ENCODE data around the gene LRRC2. TPM values are rescaled to one million over a fixed set of nuclear protein-coding genes. Genes with fewer than 3 reads are reported as not detected.

LRRC2 gene
- total and polyA plus RNA-seq, 5 experiments from 2014 or later, result 0.26 to 0.33 TPM; not detected in 3

DNA sequence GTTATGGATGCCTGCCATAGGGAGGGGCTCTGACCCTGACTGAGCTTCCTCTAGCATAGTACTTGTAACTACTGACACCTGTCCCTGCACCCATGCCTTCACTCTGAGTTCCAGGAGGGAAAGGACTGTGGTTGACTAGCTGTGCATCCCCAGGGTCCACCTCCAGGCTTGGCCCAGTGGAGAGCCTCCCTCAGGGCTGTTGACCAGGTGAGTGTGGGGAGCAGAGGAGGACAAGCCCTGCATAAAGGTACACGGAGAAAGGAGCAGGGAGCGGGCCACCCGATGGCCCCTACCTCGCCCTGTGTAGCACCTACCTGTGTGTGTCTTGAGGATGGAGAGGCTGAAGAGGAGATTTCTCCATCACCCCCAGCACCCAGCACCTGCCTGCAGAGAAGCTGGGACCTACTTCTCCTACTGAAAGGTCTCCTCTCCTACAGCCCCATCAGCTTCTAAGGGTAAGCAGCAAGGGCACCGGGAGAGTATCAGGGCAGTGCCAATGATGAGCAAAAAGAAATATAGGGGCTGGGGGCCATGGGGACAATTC, 94.7 kb downstream of the LRRC2 start:
- no peaks in the 10 kb centered on the region for H3K4me1 Mint-ChIP-seq
- POLR2A ChIA-PET, result no interaction called here

GRCh38 chr3:46470831-46471230, 95.3 kb downstream of the LRRC2 start:
- Mint-ChIP-seq H3K27me3 (peaks cover 7 to 42% (median 22%) of the 10 kb centered on the region in 5 donors), H3K4me1 (no peaks in the 10 kb centered on the region)
- POLR2A ChIA-PET, result no interaction called here

More for the DNA sequence above, 94.7 kb downstream of the LRRC2 start:
- Mint-ChIP-seq H3K9me3 (peaks cover 3 to 24% (median 15%) of the 10 kb centered on the region in 9 donors), H3K27me3 (peaks cover 7 to 36% (median 17%) of the 10 kb centered on the region in 5 donors), H3K36me3 (peaks cover 0 to 14% (median 0%) of the 10 kb centered on the region in 3 donors), H3K4me3 (no peak overlapping the region), H3K27ac (no peak overlapping the region)
- no peak for DNase-seq
- ATAC-seq, result no peak

GRCh38 chr3:46469680-46470357, 96.3 kb downstream of the LRRC2 start:
- Mint-ChIP-seq H3K27me3 (peaks cover 12 to 52% (median 28%) of the 10 kb centered on the region in 5 donors), H3K4me3 (no peak overlapping the region), H3K36me3 (peaks cover 0 to 7% (median 0%) of the 10 kb centered on the region in 3 donors)

More at GRCh38 chr3:46470831-46471230, 95.3 kb downstream of the LRRC2 start:
- Mint-ChIP-seq H3K36me3 (peaks cover 0 to 14% (median 0%) of the 10 kb centered on the region in 3 donors), H3K27ac (no peak overlapping the region), H3K9me3 (peaks cover 3 to 23% (median 15%) of the 10 kb centered on the region in 9 donors), H3K4me3 (no peak overlapping the region)
- ATAC-seq (no peak), DNase-seq (no peak)

DNA sequence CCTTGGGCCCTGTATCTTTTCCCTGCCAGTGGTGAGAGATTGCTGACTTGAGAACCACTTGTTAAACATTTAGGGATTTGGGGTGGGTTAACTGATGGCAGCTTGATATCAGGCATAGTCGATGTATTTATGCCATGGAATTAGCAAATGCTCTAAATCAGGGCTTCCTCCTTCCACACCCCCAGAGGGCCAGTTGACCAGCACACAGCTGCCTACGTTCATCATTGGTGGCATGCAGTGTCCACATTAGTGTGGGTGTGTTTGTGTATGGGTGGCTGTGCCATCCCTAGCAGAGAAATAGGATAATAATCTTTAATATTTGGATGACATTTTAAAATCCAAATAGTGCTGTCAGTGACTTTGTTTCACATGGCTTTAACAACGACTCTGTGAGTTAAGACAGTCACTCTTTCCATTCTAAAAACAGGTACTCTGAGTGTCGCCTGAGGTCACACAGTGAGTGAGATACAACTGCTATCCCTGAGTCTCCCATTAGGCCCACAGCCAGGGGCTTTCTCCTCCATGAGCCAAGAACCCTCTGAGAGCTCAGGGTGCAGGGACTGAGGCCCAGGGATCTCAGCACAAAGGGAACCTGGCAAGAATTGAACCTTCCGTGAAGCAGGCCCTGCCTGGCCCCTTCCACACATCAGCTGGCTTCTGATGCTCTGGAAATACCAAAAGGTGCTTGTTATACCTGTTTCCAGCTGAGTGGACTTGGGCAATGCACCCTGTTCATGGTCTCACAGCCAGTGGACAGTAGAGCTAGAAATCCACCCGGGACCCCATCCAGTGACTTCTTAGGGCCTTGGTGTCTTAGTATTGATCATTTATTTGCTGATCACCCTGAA, 97.1 kb downstream of the LRRC2 start:
- no peak for DNase-seq
- Mint-ChIP-seq H3K27me3 (peaks cover 16 to 58% (median 31%) of the 10 kb centered on the region in 5 donors), H3K4me1 (peaks cover 1 to 4% (median 3%) of the 10 kb centered on the region in 4 donors)

More at GRCh38 chr3:46469680-46470357, 96.3 kb downstream of the LRRC2 start:
- POLR2A ChIA-PET, result no interaction called here
- H3K27ac Mint-ChIP-seq, result no peak overlapping the region
- peaks cover 3 to 13% (median 7%) of the 10 kb centered on the region in 9 donors for H3K9me3 Mint-ChIP-seq
- H3K4me1 Mint-ChIP-seq, result peaks cover 0 to 2% (median 0%) of the 10 kb centered on the region in 4 donors
- no peak for DNase-seq
- ATAC-seq, result no peak

GRCh38 chr3:46467562-46467961, 98.5 kb downstream of the LRRC2 start:
- Mint-ChIP-seq H3K9me3 (peaks cover 0 to 3% (median 0%) of the 10 kb centered on the region in 9 donors), H3K27ac (no peak overlapping the region), H3K4me3 (no peak overlapping the region), H3K36me3 (no peaks in the 10 kb centered on the region), H3K4me1 (peaks cover 1 to 5% (median 3%) of the 10 kb centered on the region in 4 donors), H3K27me3 (peaks cover 13 to 58% (median 38%) of the 10 kb centered on the region in 5 donors)
- DNase-seq (no peak), ATAC-seq (no peak)
- POLR2A ChIA-PET, result no interaction called here

More for the DNA sequence above, 97.1 kb downstream of the LRRC2 start:
- no peak for ATAC-seq
- H3K27ac Mint-ChIP-seq, result no peak overlapping the region
- peaks cover 0 to 5% (median under 1%) of the 10 kb centered on the region in 9 donors for H3K9me3 Mint-ChIP-seq
- POLR2A ChIA-PET, result no interaction called here
- no peak overlapping the region for H3K4me3 Mint-ChIP-seq
- H3K36me3 Mint-ChIP-seq, result no peaks in the 10 kb centered on the region

GRCh38 chr3:46466871-46467403, 99.2 kb downstream of the LRRC2 start:
- no peaks in the 10 kb centered on the region for H3K36me3 Mint-ChIP-seq
- peaks cover 1 to 5% (median 3%) of the 10 kb centered on the region in 4 donors for H3K4me1 Mint-ChIP-seq
- ATAC-seq (no peak), DNase-seq (no peak)
- peaks cover 0 to 3% (median 0%) of the 10 kb centered on the region in 9 donors for H3K9me3 Mint-ChIP-seq
- POLR2A ChIA-PET, result no interaction called here
- H3K4me3 Mint-ChIP-seq, result no peak overlapping the region
- peak overlapping the region in 1 of 10 donors; percentile 19 for H3K27ac Mint-ChIP-seq
- H3K27me3 Mint-ChIP-seq, result peaks cover 15 to 62% (median 41%) of the 10 kb centered on the region in 5 donors

DNA sequence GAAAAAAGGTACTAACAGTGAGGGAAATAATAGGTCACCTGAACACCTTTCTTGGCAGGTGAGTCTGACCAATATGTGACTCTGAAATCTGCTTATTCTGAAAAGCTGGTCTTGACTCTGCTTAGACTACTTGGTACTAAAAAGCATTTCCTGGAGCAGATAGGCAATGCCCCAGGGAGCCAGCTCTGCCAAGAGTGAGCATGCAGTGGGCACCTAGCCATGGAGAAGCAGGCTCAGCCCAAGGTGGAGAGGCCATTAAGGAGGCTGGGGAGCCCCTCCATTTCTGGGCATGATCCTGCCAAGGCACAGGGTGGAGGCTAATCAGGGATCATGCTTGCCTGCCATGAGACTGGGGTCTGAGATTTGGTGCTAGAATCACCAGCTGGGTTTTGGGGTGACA, 99.8 kb downstream of the LRRC2 start:
- POLR2A ChIA-PET, result no interaction called here
- Mint-ChIP-seq H3K36me3 (peaks cover 0 to 2% (median 0%) of the 10 kb centered on the region in 3 donors), H3K4me3 (no peak overlapping the region), H3K27me3 (peaks cover 16 to 59% (median 39%) of the 10 kb centered on the region in 5 donors), H3K27ac (no peak overlapping the region), H3K4me1 (peaks cover 1 to 5% (median 3%) of the 10 kb centered on the region in 4 donors), H3K9me3 (peaks cover 0 to 3% (median 0%) of the 10 kb centered on the region in 9 donors)
- DNase-seq (no peak), ATAC-seq (no peak)

Other genes with a start within 250 kb of the LRRC2 start
- under 1 TPM in 1 of 2 experiments, not detected in 1; 0.16 TPM for gene CCR2, start 212.2 kb downstream of the LRRC2 start, total RNA-seq
- gene CCR2, start 212.2 kb downstream of the LRRC2 start, polyA plus RNA-seq, result under 1 TPM in 2 of 3 donors, not detected in 1; 0.42 to 0.56 TPM
- under 1 TPM; 0.23 to 0.47 TPM for gene CCR5, start 195.4 kb downstream of the LRRC2 start, total RNA-seq
- gene CCR5, start 195.4 kb downstream of the LRRC2 start, polyA plus RNA-seq, result 1 to 10 TPM in 1 of 3 donors, under 1 TPM in 1, not detected in 1; 0.27 to 4.5 TPM
- gene CCRL2, start 159.0 kb downstream of the LRRC2 start, total RNA-seq, result 1 to 10 TPM; 1.5 to 2.8 TPM
- 1 to 10 TPM in 2 of 3 donors, not detected in 1; 1.1 to 1.2 TPM for gene CCRL2, start 159.0 kb downstream of the LRRC2 start, polyA plus RNA-seq
- not detected for gene LTF, start 101.4 kb downstream of the LRRC2 start, total RNA-seq
- gene LTF, start 101.4 kb downstream of the LRRC2 start, polyA plus RNA-seq, result not detected
- not detected for gene RTP3, start 68.3 kb downstream of the LRRC2 start, total RNA-seq
- gene RTP3, start 68.3 kb downstream of the LRRC2 start, polyA plus RNA-seq, result not detected
- gene FAM240A, start 46.2 kb upstream of the LRRC2 start, total RNA-seq, result not detected
- gene FAM240A, start 46.2 kb upstream of the LRRC2 start, polyA plus RNA-seq, result not detected
- gene ALS2CL, start 127.4 kb upstream of the LRRC2 start, total RNA-seq, result 10 to 100 TPM in 1 of 2 experiments, 1 to 10 TPM in 1; 9.1 to 10.2 TPM
- 1 to 10 TPM in 1 of 3 donors, under 1 TPM in 2; 0.48 to 1.2 (median 0.85) TPM for gene ALS2CL, start 127.4 kb upstream of the LRRC2 start, polyA plus RNA-seq
- 1 to 10 TPM; 2.1 to 2.2 TPM for gene TMIE, start 135.1 kb upstream of the LRRC2 start, total RNA-seq
- gene TMIE, start 135.1 kb upstream of the LRRC2 start, polyA plus RNA-seq, result 1 to 10 TPM in 2 of 3 donors, under 1 TPM in 1; 0.29 to 1.4 (median 1.1) TPM
- gene PRSS50, start 151.6 kb upstream of the LRRC2 start, total RNA-seq, result not detected
- under 1 TPM in 1 of 3 donors, not detected in 2; 0.05 TPM for gene PRSS50, start 151.6 kb upstream of the LRRC2 start, polyA plus RNA-seq